Gastroesophageal sphincter (tissue), 4 donors: ENCODE results near the gene FAAH. TPM values are rescaled to one million over a fixed set of nuclear protein-coding genes. Genes with fewer than 3 reads are reported as not detected.

Experiments used
- ATAC-seq: fragments of 150-250 bp; one replicate; pipeline ENCODE4 v1.9.1; 2016; ENCODE audit warnings: mild to moderate bottlenecking, moderate library complexity
- H3K27ac ChIP-seq, 4 donors: fragments of 200-600 bp; sonication (generic) in 3 of 4; 1 replicate in 3 of 4; 2 replicates in 1 of 4; pipeline ENCODE4 v1.5.1; 2016 to 2019
- H3K27me3 ChIP-seq: fragments of 200-600 bp; sonication (generic); one replicate; pipeline ENCODE4 v1.5.1; 2019
- H3K36me3 ChIP-seq, 2 donors: fragments of 200-600 bp; sonication (generic); one replicate each; pipeline ENCODE4 v1.5.1; 2019; ENCODE audit warnings: control low read depth in 1 of 2
- H3K4me1 ChIP-seq, 3 donors: fragments of 200-600 bp; sonication (generic); 1 replicate in 2 of 3; 2 replicates in 1 of 3; pipeline ENCODE4 v1.5.1; 2016 to 2019; ENCODE audit warnings: control low read depth in 2 of 3
- H3K4me3 ChIP-seq, 2 donors: fragments of 200-600 bp; sonication (generic); one replicate each; pipeline ENCODE4 v1.5.1; 2019; ENCODE audit warnings: mild to moderate bottlenecking in 1 of 2, moderate library complexity in 1 of 2
- H3K9me3 ChIP-seq, 3 donors: fragments of 200-600 bp; sonication (generic); one replicate each; pipeline ENCODE4 v1.5.1; 2017 to 2019; ENCODE audit warnings: control low read depth in 2 of 3
- EP300 ChIP-seq: sonication (generic); formaldehyde crosslinking; IDR thresholded peaks from one replicate; pipeline ENCODE4 v1.6.1; 2017; ENCODE audit warnings: antibody characterized with exemption, mild to moderate bottlenecking
- POLR2A ChIP-seq, 2 donors: fragments of 450-650 bp; IDR thresholded peaks; one replicate each; pipeline ENCODE4 v1.6.1; 2017; ENCODE audit warnings: antibody characterized with exemption in 2 of 2, mild to moderate bottlenecking in 2 of 2, moderate library complexity in 1 of 2
- POLR2AphosphoS5 ChIP-seq: sonication (generic); formaldehyde crosslinking; IDR thresholded peaks from one replicate; pipeline ENCODE4 v1.6.1; 2017; ENCODE audit warnings: antibody characterized with exemption
- WGBS, 2 donors: methylation state at CpG; one replicate each; pipeline ENCODE4 v1.1.5; 2018; ENCODE audit warnings: low coverage in 1 of 2; 5-methylcytosine and 5-hydroxymethylcytosine counted together
- total RNA-seq, 4 donors: library from RNA; depleted of rRNA; stranded (reverse); fragments of >200 nt; gene quantifications; one replicate each; pipeline ENCODE4 v1.1.0, GENCODE V29; 2016
- TF ChIP-seq, protein P1 (sequence below), 4 experiments: fragments of 200-600 bp in 2 of 4; fragments of 450-650 bp in 2 of 4; sonication (generic) in 1 of 4; IDR thresholded peaks; one replicate each; pipeline ENCODE4 v1.5.1; 2017 to 2019; ENCODE audit warnings: antibody characterized with exemption in 4 of 4, mild to moderate bottlenecking in 2 of 4, moderate library complexity in 2 of 4

The FAAH gene
- total RNA-seq, 4 donors from 2014 or later, result 6.8 to 8.1 (median 7.4) TPM

DNA sequence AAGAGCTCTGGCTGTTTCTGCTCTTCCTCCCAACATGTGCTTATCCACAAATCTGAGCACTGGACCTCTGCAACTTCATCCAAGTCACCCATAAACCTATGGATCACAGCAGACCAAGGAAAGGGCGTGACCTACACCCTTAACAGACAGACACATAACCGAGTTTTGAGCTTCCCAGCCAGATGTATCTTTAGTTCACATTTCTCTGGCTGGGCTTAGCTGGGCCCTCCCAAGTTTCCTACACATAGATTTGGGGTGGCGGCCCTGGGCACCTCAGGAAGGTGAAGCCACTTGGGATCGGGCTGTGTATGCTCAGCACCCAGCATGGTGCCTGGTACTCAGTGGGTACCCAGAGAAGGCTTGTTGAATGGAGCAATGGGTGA lies 26.4 kb downstream of the FAAH start:
- ATAC-seq, result no peak
- H3K27ac ChIP-seq, result no peak overlapping the region
- H3K4me1 ChIP-seq, result no peaks in the 10 kb centered on the region
- TF ChIP-seq POLR2A (IDR thresholded peaks at IDR 0.05), result no peak
- no peak for TF ChIP-seq POLR2AphosphoS5
- TF ChIP-seq, protein P1, sequence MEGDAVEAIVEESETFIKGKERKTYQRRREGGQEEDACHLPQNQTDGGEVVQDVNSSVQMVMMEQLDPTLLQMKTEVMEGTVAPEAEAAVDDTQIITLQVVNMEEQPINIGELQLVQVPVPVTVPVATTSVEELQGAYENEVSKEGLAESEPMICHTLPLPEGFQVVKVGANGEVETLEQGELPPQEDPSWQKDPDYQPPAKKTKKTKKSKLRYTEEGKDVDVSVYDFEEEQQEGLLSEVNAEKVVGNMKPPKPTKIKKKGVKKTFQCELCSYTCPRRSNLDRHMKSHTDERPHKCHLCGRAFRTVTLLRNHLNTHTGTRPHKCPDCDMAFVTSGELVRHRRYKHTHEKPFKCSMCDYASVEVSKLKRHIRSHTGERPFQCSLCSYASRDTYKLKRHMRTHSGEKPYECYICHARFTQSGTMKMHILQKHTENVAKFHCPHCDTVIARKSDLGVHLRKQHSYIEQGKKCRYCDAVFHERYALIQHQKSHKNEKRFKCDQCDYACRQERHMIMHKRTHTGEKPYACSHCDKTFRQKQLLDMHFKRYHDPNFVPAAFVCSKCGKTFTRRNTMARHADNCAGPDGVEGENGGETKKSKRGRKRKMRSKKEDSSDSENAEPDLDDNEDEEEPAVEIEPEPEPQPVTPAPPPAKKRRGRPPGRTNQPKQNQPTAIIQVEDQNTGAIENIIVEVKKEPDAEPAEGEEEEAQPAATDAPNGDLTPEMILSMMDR (IDR thresholded peaks at IDR 0.05), result no peak
- TF ChIP-seq EP300, result no peak
- peaks cover 38% of the 10 kb centered on the region for H3K27me3 ChIP-seq
- H3K36me3 ChIP-seq, result no peaks in the 10 kb centered on the region
- no peak overlapping the region for H3K4me3 ChIP-seq
- WGBS, 2 donors, result 80 to 84% methylated on average over 3 to 4 of the region's 4 CpGs
- no peaks in the 10 kb centered on the region for H3K9me3 ChIP-seq

DNA sequence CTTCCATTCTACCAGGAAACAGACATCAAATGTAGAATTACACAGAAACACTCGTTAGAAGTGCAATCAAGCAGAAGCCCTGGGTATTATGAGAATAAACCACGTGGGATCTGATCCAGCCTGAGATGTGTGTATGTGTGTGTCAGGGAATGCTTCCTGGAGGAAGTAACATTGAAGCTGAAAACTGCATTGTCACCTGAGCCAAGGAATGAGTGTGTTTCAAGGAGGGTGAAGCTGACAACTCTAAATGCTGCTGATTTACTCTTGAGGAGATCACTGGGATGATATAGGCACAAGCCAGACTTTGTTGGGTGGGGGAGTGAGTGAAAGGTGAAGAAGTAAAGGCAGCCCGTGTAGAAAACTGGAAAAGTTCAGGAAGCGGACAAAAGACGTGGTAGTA lies 27.6 kb downstream of the FAAH start:
- Histone ChIP-seq H3K4me3 (no peak overlapping the region), H3K27ac (no peak overlapping the region), H3K4me1 (no peaks in the 10 kb centered on the region), H3K27me3 (peaks cover 44% of the 10 kb centered on the region), H3K9me3 (no peaks in the 10 kb centered on the region), H3K36me3 (no peaks in the 10 kb centered on the region)
- WGBS, 2 donors, result 49 to 58% methylated on average over 3 to 4 of the region's 5 CpGs
- ATAC-seq, result no peak
- TF ChIP-seq POLR2A (IDR thresholded peaks at IDR 0.05) (no peak), EP300 (no peak), POLR2AphosphoS5 (no peak)
- TF ChIP-seq, protein P1 (IDR thresholded peaks at IDR 0.05), result no peak

DNA sequence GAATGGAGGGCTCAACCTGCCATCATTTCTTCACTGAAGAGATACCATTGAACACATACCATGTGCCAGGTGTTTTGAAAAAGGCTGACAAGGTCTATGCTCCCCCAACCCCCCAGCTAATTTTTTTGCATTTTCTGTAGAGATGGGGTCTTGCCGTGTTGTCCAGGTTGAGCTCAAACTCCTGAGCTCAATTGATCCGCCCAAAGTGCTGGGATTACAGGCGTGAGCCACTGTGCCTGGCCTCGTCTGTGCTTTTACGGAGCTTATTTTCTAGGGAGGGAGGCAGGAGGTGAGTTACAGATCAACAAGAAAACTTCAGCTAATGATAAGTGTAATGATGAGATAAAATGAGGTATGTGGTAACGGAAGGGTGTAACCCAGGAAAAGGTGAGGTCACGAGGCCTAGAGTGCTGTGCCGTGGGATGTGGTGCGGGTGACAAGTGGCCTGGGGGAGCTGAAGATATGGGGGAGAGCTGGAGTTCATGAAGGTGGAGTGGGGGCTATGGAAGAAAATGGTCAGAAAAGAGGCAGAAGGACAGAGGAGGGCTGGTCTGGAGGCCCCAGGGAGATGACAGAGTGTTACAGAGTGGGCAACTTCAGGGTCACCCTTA lies 28.2 kb downstream of the FAAH start:
- Histone ChIP-seq H3K27me3 (peaks cover 48% of the 10 kb centered on the region), H3K27ac (no peak overlapping the region), H3K4me1 (no peaks in the 10 kb centered on the region), H3K36me3 (no peaks in the 10 kb centered on the region), H3K9me3 (no peaks in the 10 kb centered on the region), H3K4me3 (no peak overlapping the region)
- no peak for ATAC-seq
- 83 to 94% methylated on average over 8 of the region's 9 CpGs for WGBS, 2 donors
- no peak for TF ChIP-seq EP300
- TF ChIP-seq POLR2A (IDR thresholded peaks at IDR 0.05), result no peak
- TF ChIP-seq POLR2AphosphoS5, result no peak

DNA sequence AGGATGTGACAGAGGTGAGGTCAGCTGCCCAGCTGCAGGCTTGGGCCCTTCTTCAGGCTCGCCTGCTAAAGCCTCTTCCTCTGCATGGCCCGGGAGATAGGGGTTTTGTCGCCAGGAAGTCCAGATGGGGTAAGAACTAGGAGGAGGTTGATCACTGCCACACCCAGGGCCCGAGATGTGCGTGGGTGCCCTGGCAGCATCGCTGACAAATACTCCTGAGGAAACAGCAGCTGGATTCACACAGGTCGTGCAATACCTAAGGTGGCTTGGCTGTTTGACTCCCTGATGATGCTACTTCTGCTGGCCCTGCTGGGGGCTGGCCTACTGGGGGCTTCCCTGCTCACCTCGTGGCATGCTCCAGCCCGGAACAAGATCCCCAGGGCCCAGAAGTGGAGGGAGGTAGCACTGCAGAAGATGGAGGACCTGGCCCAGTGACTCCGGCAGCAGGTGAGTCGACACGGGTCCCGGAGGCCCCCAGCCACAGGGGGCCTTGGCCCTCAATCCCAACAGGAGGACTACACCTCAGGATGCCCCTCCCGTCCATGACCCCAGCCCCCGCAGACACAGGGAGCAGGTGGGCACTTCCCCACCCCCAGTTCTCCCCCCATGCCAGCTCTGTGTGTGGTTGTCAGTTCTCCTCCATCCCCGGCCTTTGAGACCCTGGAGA lies 29.6 kb downstream of the FAAH start:
- Histone ChIP-seq H3K9me3 (no peaks in the 10 kb centered on the region), H3K27me3 (peaks cover 56% of the 10 kb centered on the region), H3K36me3 (no peaks in the 10 kb centered on the region), H3K4me1 (no peaks in the 10 kb centered on the region), H3K27ac (no peak overlapping the region), H3K4me3 (no peak overlapping the region)
- ATAC-seq, result no peak
- TF ChIP-seq POLR2A (IDR thresholded peaks at IDR 0.05), result no peak
- TF ChIP-seq POLR2AphosphoS5, result no peak
- no peak for TF ChIP-seq EP300
- TF ChIP-seq, protein P1 (IDR thresholded peaks at IDR 0.05), result no peak
- whole genome bisulfite sequencing, 2 donors, result 100% methylated on average over 1 of the region's 16 CpGs; no CpG with 5 or more reads in 1 of the 2 donors

DNA sequence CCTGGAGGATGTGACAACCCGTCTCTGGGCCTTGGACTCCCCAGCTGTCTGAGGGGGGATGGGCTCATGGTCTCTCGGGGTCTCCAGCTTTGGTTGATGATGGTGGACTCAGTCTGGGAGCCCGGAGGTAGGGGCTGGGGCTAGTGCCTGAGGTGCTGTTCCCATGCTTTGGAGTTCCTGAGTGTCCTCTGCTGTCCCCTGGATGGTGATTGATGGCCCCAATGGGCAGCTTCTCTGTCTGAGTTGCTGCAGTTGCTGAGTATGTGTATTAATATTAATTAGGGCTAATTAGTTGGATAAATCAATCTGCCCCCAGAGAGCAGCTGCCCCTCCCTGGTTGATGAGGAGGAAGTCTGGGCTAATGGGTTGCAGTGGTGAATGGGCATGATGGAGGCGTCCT lies 30.6 kb downstream of the FAAH start:
- no peaks in the 10 kb centered on the region for H3K36me3 ChIP-seq
- H3K4me1 ChIP-seq, result no peaks in the 10 kb centered on the region
- H3K9me3 ChIP-seq, result no peaks in the 10 kb centered on the region
- no peak for ATAC-seq
- WGBS, 2 donors, result no CpG with 5 or more reads among the region's 4 CpGs
- no peak overlapping the region for H3K4me3 ChIP-seq
- no peak overlapping the region for H3K27ac ChIP-seq
- no peak for TF ChIP-seq EP300
- TF ChIP-seq, protein P1 (IDR thresholded peaks at IDR 0.05), result no peak
- no peak for TF ChIP-seq POLR2AphosphoS5
- TF ChIP-seq POLR2A (IDR thresholded peaks at IDR 0.05), result no peak
- H3K27me3 ChIP-seq, result peaks cover 66% of the 10 kb centered on the region
